CD8-positive, alpha-beta memory T cell (primary cell): ENCODE measurements around the gene VKORC1L1. TPM values are rescaled to one million over a fixed set of nuclear protein-coding genes. Genes with fewer than 3 reads are reported as not detected.
"Not testable (repeated sequence)": the region's sequence is repeated elsewhere in the genome, so short reads cannot be mapped to it uniquely, and the experiment has no call there.

Experiments
- CTCF ChIA-PET: fragments of 350-600 bp; sonication (Branson Sonifier 250); formaldehyde crosslinking; loops from one replicate; lab custom pipeline; 2021; ENCODE audit warnings: antibody characterized with exemption; lab: Charles Lee
- POLR2A ChIA-PET: fragments of 350-600 bp; sonication (Branson Sonifier 250); formaldehyde crosslinking; loops from one replicate; lab custom pipeline; 2021; ENCODE audit warnings: antibody characterized with exemption; lab: Charles Lee
- DNase-seq, 5 donors: peaks; one replicate each; pipeline versions ENCODE4 v3.0.0 to v3.0.0-alpha.2; 2020 to 2022; ENCODE audit warnings: mixed read lengths in 1 of 5
- H3K27ac ChIP-seq: one replicate; pipeline ENCODE4 v1.7.0; 2013; ENCODE audit warnings: low read depth, mild to moderate bottlenecking, low read length, moderate library complexity
- H3K27me3 ChIP-seq: 2 replicates; pipeline ENCODE4 v1.7.0; 2013; ENCODE audit warnings: low read length, mild to moderate bottlenecking; ENCODE audit not compliant: insufficient read depth, poor library complexity, severe bottlenecking
- H3K36me3 ChIP-seq: 2 replicates; pipeline ENCODE4 v1.7.0; 2013; ENCODE audit warnings: mild to moderate bottlenecking, low read length, moderate library complexity; ENCODE audit not compliant: insufficient read depth
- H3K4me1 ChIP-seq: 2 replicates; pipeline ENCODE4 v1.7.0; 2013; ENCODE audit warnings: mild to moderate bottlenecking, low read length, moderate library complexity; ENCODE audit not compliant: insufficient read depth
- H3K4me3 ChIP-seq: 2 replicates; pipeline ENCODE4 v1.7.0; 2013; ENCODE audit warnings: mild to moderate bottlenecking, low read length
- H3K9me3 ChIP-seq: 2 replicates; pipeline ENCODE4 v1.7.0; 2013; ENCODE audit warnings: mild to moderate bottlenecking, low read length
- H3K27ac Mint-ChIP-seq, 8 donors: one replicate each; pipeline ENCODE4 v1.8.0; 2020 to 2021; ENCODE audit warnings: mixed read lengths in 8 of 8, mild to moderate bottlenecking in 6 of 8, inconsistent platforms in 3 of 8, moderate library complexity in 3 of 8
- H3K27me3 Mint-ChIP-seq, 2 donors: one replicate each; pipeline ENCODE4 v1.8.0; 2020 to 2021; ENCODE audit warnings: mixed read lengths in 2 of 2, mild to moderate bottlenecking in 1 of 2, moderate library complexity in 1 of 2
- H3K36me3 Mint-ChIP-seq, 3 donors: one replicate each; pipeline ENCODE4 v1.8.0; 2020 to 2021; ENCODE audit warnings: mixed read lengths in 3 of 3, inconsistent platforms in 1 of 3, mild to moderate bottlenecking in 1 of 3
- H3K4me1 Mint-ChIP-seq, 3 donors: one replicate each; pipeline ENCODE4 v1.8.0; 2020 to 2021; ENCODE audit warnings: mixed read lengths in 3 of 3, inconsistent platforms in 1 of 3, mild to moderate bottlenecking in 1 of 3
- H3K4me3 Mint-ChIP-seq, 7 donors: one replicate each; pipeline ENCODE4 v1.8.0; 2020 to 2021; ENCODE audit warnings: mixed read lengths in 7 of 7, mild to moderate bottlenecking in 6 of 7, moderate library complexity in 4 of 7, inconsistent platforms in 2 of 7
- H3K9me3 Mint-ChIP-seq, 5 donors: one replicate each; pipeline ENCODE4 v1.8.0; 2020 to 2022; ENCODE audit warnings: mixed read lengths in 5 of 5, mild to moderate bottlenecking in 3 of 5, moderate library complexity in 2 of 5, inconsistent platforms in 1 of 5
- polyA plus RNA-seq: library from polyadenylated mRNA; unstranded; fragments of 300-500 nt; fragmentation: Illumina TruSeq; gene quantifications from one replicate; pipeline ENCODE4 v1.2.3, GENCODE V29; 2021
- total RNA-seq, 2 experiments: library from RNA; stranded (reverse); gene quantifications; one replicate each; pipeline ENCODE4 v1.2.3, GENCODE V29; 2021

VKORC1L1 gene
- total and polyA plus RNA-seq, 3 experiments from 2014 or later = 4.0 to 27.7 (median 26.2) TPM

- Mint-ChIP-seq H3K36me3 (peaks cover 0 to 2% (median 0%) of the 10 kb centered on the region in 3 donors), H3K4me3 (no peak overlapping the region), H3K9me3 (no peaks in the 10 kb centered on the region), H3K27ac (no peak overlapping the region), H3K27me3 (peaks cover 2 to 10% of the 10 kb centered on the region in 2 donors), H3K4me1 (no peaks in the 10 kb centered on the region)
- ChIA-PET CTCF (no interaction called here), POLR2A (no interaction called here)
- Histone ChIP-seq H3K36me3 (no peaks in the 10 kb centered on the region), H3K4me3 (no peak overlapping the region), H3K27ac (no peak overlapping the region), H3K4me1 (no peaks in the 10 kb centered on the region), H3K27me3 (no peaks in the 10 kb centered on the region), H3K9me3 (no peaks in the 10 kb centered on the region)
- DNase-seq = no peak
Observed at GRCh38 chr7:65992526-65992925, 119.7 kb downstream of the VKORC1L1 start.

- H3K4me3 Mint-ChIP-seq, H3K36me3 Mint-ChIP-seq, POLR2A ChIA-PET: not testable (repeated sequence)
Observed at GRCh38 chr7:65994984-65995383, 122.1 kb downstream of the VKORC1L1 start.

DNA sequence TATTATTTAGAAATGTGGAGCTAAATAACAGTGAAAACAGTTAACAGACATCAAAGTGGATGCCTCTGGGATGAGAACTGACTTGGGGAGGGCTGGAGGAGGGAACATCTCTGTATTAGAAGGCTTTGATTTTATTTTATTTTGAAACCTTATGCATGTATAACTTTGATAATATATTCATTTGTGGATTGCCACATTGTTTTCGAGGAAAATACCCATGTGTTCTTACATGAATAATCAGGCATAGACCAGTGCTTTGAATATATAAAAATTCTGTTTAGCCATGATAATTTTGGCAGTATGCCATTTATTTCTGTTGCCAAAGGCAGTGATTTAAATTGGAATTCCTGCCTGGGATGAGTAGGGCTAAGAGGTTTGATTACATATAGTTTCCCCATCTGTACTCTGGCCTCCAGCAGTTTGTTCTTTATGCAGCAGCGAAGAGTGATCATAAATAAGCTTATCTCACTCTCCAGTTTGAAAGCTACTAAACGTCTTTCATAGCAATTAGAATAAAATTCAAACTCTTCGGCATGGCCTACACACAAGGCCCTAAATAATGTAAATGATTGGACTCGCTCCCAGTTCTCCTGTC is 128.0 kb downstream of the VKORC1L1 start:
- H3K36me3 Mint-ChIP-seq, H3K27me3 ChIP-seq, H3K9me3 ChIP-seq, H3K27ac ChIP-seq, CTCF ChIA-PET, H3K9me3 Mint-ChIP-seq, H3K4me1 ChIP-seq, H3K4me3 Mint-ChIP-seq, DNase-seq, H3K27me3 Mint-ChIP-seq, POLR2A ChIA-PET, H3K27ac Mint-ChIP-seq, H3K36me3 ChIP-seq, H3K4me1 Mint-ChIP-seq, H3K4me3 ChIP-seq: not testable (repeated sequence)

More at GRCh38 chr7:65994984-65995383, 122.1 kb downstream of the VKORC1L1 start:
- H3K9me3 Mint-ChIP-seq, H3K27me3 Mint-ChIP-seq, H3K27ac ChIP-seq, H3K36me3 ChIP-seq, DNase-seq, H3K27ac Mint-ChIP-seq, H3K27me3 ChIP-seq, H3K9me3 ChIP-seq, H3K4me1 ChIP-seq, CTCF ChIA-PET, H3K4me3 ChIP-seq, H3K4me1 Mint-ChIP-seq: not testable (repeated sequence)

- H3K4me1 Mint-ChIP-seq, H3K27ac Mint-ChIP-seq, H3K9me3 Mint-ChIP-seq, H3K4me3 Mint-ChIP-seq, POLR2A ChIA-PET, H3K36me3 ChIP-seq, H3K27me3 Mint-ChIP-seq, DNase-seq, H3K4me3 ChIP-seq, H3K27me3 ChIP-seq, CTCF ChIA-PET, H3K4me1 ChIP-seq, H3K9me3 ChIP-seq, H3K27ac ChIP-seq, H3K36me3 Mint-ChIP-seq: not testable (repeated sequence)
Observed at GRCh38 chr7:66005115-66005671, 132.3 kb downstream of the VKORC1L1 start.

- no peak overlapping the region for H3K27ac Mint-ChIP-seq
- H3K4me1 Mint-ChIP-seq = no peaks in the 10 kb centered on the region
- DNase-seq = no peak
- no peaks in the 10 kb centered on the region for H3K36me3 ChIP-seq
- H3K36me3 Mint-ChIP-seq = no peaks in the 10 kb centered on the region
- no peaks in the 10 kb centered on the region for H3K9me3 Mint-ChIP-seq
- no peak overlapping the region for H3K4me3 ChIP-seq
- ChIA-PET POLR2A (no interaction called here), CTCF (no interaction called here)
- H3K9me3 ChIP-seq = no peaks in the 10 kb centered on the region
- peaks cover 4 to 7% of the 10 kb centered on the region in 2 donors for H3K27me3 Mint-ChIP-seq
- H3K4me3 Mint-ChIP-seq = no peak overlapping the region
- H3K27ac ChIP-seq = no peak overlapping the region
- H3K4me1 ChIP-seq = no peaks in the 10 kb centered on the region
- H3K27me3 ChIP-seq = no peaks in the 10 kb centered on the region
Observed at GRCh38 chr7:66007232-66007631, 134.4 kb downstream of the VKORC1L1 start.

Other genes with a start within 250 kb of the VKORC1L1 start
- 10 to 100 TPM; 48.1 to 51.9 TPM for gene GUSB, start 109.1 kb downstream of the VKORC1L1 start, total RNA-seq
- gene GUSB, start 109.1 kb downstream of the VKORC1L1 start, polyA plus RNA-seq = 53.9 TPM
- gene ASL, start 202.7 kb downstream of the VKORC1L1 start, total RNA-seq = 10 to 100 TPM; 24.2 to 27.7 TPM
- gene ASL, start 202.7 kb downstream of the VKORC1L1 start, polyA plus RNA-seq = 14.1 TPM
- 10 to 100 TPM; 34.1 to 35.4 TPM for gene CRCP, start 241.8 kb downstream of the VKORC1L1 start, total RNA-seq
- gene CRCP, start 241.8 kb downstream of the VKORC1L1 start, polyA plus RNA-seq = 33.7 TPM